Trophoblast cell (in vitro differentiated cells and primary cell): Measurements from ENCODE around the gene TBPL2.
A peak's percentile ranks its signal among the peaks of the same experiment; 100 is the strongest.

Experiments used
- DNase-seq, 2 donors: peaks; one replicate each; pipeline ENCODE4 v3.0.0-alpha.2; 2016
- H2AFZ ChIP-seq: 2 replicates; pipeline ENCODE4 v1.6.1; 2013; ENCODE audit warnings: low read length, moderate library complexity, mild to moderate bottlenecking; ENCODE audit not compliant: insufficient read depth, poor library complexity
- H2AK5ac ChIP-seq: 2 replicates; pipeline ENCODE4 v1.6.1; 2013; ENCODE audit warnings: mild to moderate bottlenecking, low read length
- H2BK120ac ChIP-seq: 2 replicates; pipeline ENCODE4 v1.6.1; 2013; ENCODE audit warnings: low read length, mild to moderate bottlenecking, moderate library complexity; ENCODE audit not compliant: insufficient read depth, poor library complexity
- H2BK12ac ChIP-seq: 2 replicates; pipeline ENCODE4 v1.6.1; 2013; ENCODE audit warnings: mild to moderate bottlenecking, low read length, moderate library complexity
- H2BK5ac ChIP-seq: 2 replicates; pipeline ENCODE4 v1.6.1; 2013; ENCODE audit warnings: low read length, low read depth, moderate library complexity, mild to moderate bottlenecking; ENCODE audit not compliant: poor library complexity
- H3K14ac ChIP-seq: 2 replicates; pipeline ENCODE4 v1.6.1; 2013; ENCODE audit warnings: mild to moderate bottlenecking, low read length
- H3K18ac ChIP-seq: 2 replicates; pipeline ENCODE4 v1.6.1; 2013; ENCODE audit warnings: mild to moderate bottlenecking, low read length
- H3K23ac ChIP-seq: 2 replicates; pipeline ENCODE4 v1.6.1; 2013; ENCODE audit warnings: low read length
- H3K27ac ChIP-seq: 2 replicates; pipeline ENCODE4 v1.5.1; 2013; ENCODE audit warnings: low read depth, mild to moderate bottlenecking, inconsistent platforms, low read length, moderate library complexity
- H3K27me3 ChIP-seq: 2 replicates; pipeline ENCODE4 v1.6.1; 2013; ENCODE audit warnings: inconsistent platforms, mild to moderate bottlenecking, low read length, moderate library complexity; ENCODE audit not compliant: insufficient read depth
- H3K36me3 ChIP-seq, 2 experiments: 1 replicate in 1 of 2; 2 replicates in 1 of 2; pipeline ENCODE4 v1.6.1; 2013; ENCODE audit warnings: low read length in 2 of 2, mild to moderate bottlenecking in 2 of 2, moderate library complexity in 1 of 2; ENCODE audit not compliant: insufficient read depth in 2 of 2, control insufficient read depth in 1 of 2
- H3K4ac ChIP-seq: 2 replicates; pipeline ENCODE4 v1.6.1; 2013; ENCODE audit warnings: low read depth, mild to moderate bottlenecking, low read length, moderate library complexity
- H3K4me1 ChIP-seq, 2 experiments: 1 replicate in 1 of 2; 2 replicates in 1 of 2; pipeline ENCODE4 v1.6.1; 2013; ENCODE audit warnings: low read length in 2 of 2, mild to moderate bottlenecking in 2 of 2, moderate library complexity in 1 of 2; ENCODE audit not compliant: insufficient read depth in 2 of 2, control insufficient read depth in 1 of 2
- H3K4me2 ChIP-seq: 2 replicates; pipeline ENCODE4 v1.6.1; 2013; ENCODE audit warnings: inconsistent platforms, mild to moderate bottlenecking, low read length, moderate library complexity
- H3K4me3 ChIP-seq: 2 replicates; pipeline ENCODE4 v1.5.1; 2013; ENCODE audit warnings: mild to moderate bottlenecking, low read depth, low read length, inconsistent platforms
- H3K79me1 ChIP-seq: one replicate; pipeline ENCODE4 v1.6.1; 2013; ENCODE audit warnings: low read length
- H3K79me2 ChIP-seq: 2 replicates; pipeline ENCODE4 v1.6.1; 2013; ENCODE audit warnings: low read length, mild to moderate bottlenecking; ENCODE audit not compliant: control insufficient read depth, insufficient read depth, poor library complexity
- H3K9ac ChIP-seq: 2 replicates; pipeline ENCODE4 v1.6.1; 2013; ENCODE audit warnings: mild to moderate bottlenecking, low read length
- H3K9me3 ChIP-seq: 2 replicates; pipeline ENCODE4 v1.6.1; 2013; ENCODE audit warnings: low read depth, mild to moderate bottlenecking, control low read depth, inconsistent platforms, low read length; ENCODE audit not compliant: insufficient read depth
- H4K12ac ChIP-seq: 2 replicates; pipeline ENCODE4 v1.6.1; 2013; ENCODE audit warnings: low read depth, mild to moderate bottlenecking, low read length, moderate library complexity
- H4K8ac ChIP-seq: 2 replicates; pipeline ENCODE4 v1.6.1; 2013; ENCODE audit warnings: low read depth, mild to moderate bottlenecking, low read length, moderate library complexity
- H4K91ac ChIP-seq: one replicate; pipeline ENCODE4 v1.6.1; 2013; ENCODE audit warnings: low read depth, mild to moderate bottlenecking, low read length, moderate library complexity
- WGBS: extraction: QIAGEN DNeasy Blood & Tissue Kit; methylation state at CpG from one replicate; pipeline ENCODE4 v1.1.7; 2013; ENCODE audit warnings: missing lambda C conversion rate; ENCODE audit not compliant: insufficient read length, insufficient coverage; ENCODE audit errors: extremely low coverage; 5-methylcytosine and 5-hydroxymethylcytosine counted together

Gene TBPL2

DNA sequence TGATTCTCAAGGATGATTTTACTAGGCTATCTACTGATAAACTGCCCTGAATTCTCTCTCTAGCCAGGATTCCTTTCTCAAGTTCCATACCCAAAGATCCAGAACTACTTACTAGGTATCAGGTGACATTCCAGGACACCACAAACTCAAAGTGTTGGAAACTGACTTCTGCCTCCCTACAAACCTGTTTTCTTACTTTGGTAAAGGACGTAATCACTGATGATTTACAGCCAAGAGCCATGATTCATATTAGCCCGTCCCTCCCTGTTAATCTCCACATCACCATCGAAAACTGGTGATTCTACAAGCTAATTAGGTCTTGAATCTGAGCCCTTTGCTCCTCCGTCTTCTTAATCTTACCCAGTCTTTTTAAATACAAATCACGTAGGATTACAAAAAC is 27.7 kb downstream of the TBPL2 start:
- no peaks in the 10 kb centered on the region for H3K27me3 ChIP-seq
- no peak overlapping the region for H4K8ac ChIP-seq
- DNase-seq, result peak; percentile 84 to 92
- H2BK5ac ChIP-seq, result no peak overlapping the region
- H3K4me1 ChIP-seq, result no peaks in the 10 kb centered on the region
- H3K9ac ChIP-seq, result no peak overlapping the region
- no peak overlapping the region for H2AK5ac ChIP-seq
- no peak overlapping the region for H3K18ac ChIP-seq
- H2BK120ac ChIP-seq, result no peak overlapping the region
- no peaks in the 10 kb centered on the region for H3K36me3 ChIP-seq
- no peak overlapping the region for H3K14ac ChIP-seq
- no peak overlapping the region for H4K91ac ChIP-seq
- no peak overlapping the region for H3K4me3 ChIP-seq
- no peak overlapping the region for H3K4me2 ChIP-seq
- peaks cover 7% of the 10 kb centered on the region for H3K79me2 ChIP-seq
- whole genome bisulfite sequencing, result no CpG with 5 or more reads among the region's 5 CpGs
- H3K79me1 ChIP-seq, result peaks cover 6% of the 10 kb centered on the region
- no peak overlapping the region for H2BK12ac ChIP-seq
- H3K23ac ChIP-seq, result no peak overlapping the region
- no peaks in the 10 kb centered on the region for H3K9me3 ChIP-seq
- no peak overlapping the region for H3K4ac ChIP-seq
- H3K27ac ChIP-seq, result no peak overlapping the region
- no peak overlapping the region for H4K12ac ChIP-seq
- H2AFZ ChIP-seq, result no peak overlapping the region

DNA sequence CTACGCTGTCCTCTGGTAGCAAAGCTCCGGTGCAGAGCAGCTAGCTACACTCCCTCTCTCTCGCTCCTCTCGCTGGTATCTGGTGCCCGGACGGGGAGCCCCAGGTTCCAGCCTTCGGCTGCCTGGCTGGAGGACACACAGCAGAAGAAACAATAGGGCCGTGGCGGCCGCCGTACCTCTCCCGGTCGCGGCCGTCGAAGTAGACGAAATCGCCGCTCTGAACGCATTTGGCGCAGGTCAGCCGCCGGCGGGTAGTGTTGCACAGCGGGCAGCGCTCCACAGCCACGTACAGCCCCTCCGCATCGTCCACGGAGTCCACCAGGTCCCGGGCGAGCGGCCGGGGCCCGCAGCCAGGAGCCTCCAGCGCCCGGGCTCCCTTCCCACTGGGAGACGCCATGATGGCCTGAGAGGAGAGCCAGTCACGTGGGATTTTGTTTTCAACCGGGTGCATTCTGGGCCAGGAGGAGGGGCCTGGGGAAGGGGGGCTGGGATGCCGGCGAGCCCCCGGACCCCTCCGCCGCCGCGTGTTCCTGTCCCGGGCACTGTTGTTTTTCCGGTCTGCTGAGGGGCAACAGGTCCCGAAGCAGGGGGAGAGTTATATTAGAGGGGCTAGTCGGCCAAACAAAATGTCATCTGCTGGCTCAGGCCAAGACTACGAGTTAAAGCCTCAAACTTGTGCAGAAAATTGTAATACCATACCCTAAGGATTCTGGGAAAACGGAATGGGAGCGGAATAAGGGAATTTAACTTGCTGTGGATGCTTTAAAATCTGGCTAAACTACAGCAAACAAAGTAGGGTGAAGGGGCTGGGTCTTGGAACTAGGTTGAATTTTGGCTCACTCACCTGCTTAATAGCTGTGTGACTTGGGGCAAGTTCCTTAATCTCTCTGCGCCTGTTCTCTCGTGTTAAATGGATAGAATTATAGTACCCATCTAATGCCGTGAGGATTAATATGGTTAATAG is 28.7 kb downstream of the TBPL2 start, which contains the start of gene ATG14:
Gene ATG14, minus strand, starts transcription at position 405 of the 964 bp plus-strand sequence. Its CDS starts 8 bp downstream, at position 397.
- H2BK12ac ChIP-seq, result no peak within 1 kb of the TSS
- no peaks in the 10 kb centered on the region for H3K27me3 ChIP-seq
- H3K9ac ChIP-seq, result peak within 1 kb of the TSS; percentile 83
- peaks cover 6% of the 10 kb centered on the region for H3K79me1 ChIP-seq
- WGBS, result no CpG with 5 or more reads among the region's 57 CpGs
- peak within 1 kb of the TSS; percentile 98 for H3K4me3 ChIP-seq
- peak within 1 kb of the TSS; percentile 69 for H4K91ac ChIP-seq
- peak within 1 kb of the TSS; percentile 99 for H2AFZ ChIP-seq
- peak within 1 kb of the TSS; percentile 97 for H4K8ac ChIP-seq
- H3K36me3 ChIP-seq, result no peaks in the 10 kb centered on the region
- no peaks in the 10 kb centered on the region for H3K4me1 ChIP-seq
- peak within 1 kb of the TSS; percentile 86 for H3K14ac ChIP-seq
- H2AK5ac ChIP-seq, result no peak within 1 kb of the TSS
- peak; percentile 55 to 77 for DNase-seq
- H3K23ac ChIP-seq, result no peak within 1 kb of the TSS
- H4K12ac ChIP-seq, result peak within 1 kb of the TSS; percentile 98
- H2BK5ac ChIP-seq, result peak within 1 kb of the TSS; percentile 70
- peak within 1 kb of the TSS; percentile 31 for H3K4ac ChIP-seq
- no peaks in the 10 kb centered on the region for H3K9me3 ChIP-seq
- peak within 1 kb of the TSS; percentile 18 for H2BK120ac ChIP-seq
- peaks cover 7% of the 10 kb centered on the region for H3K79me2 ChIP-seq
- H3K27ac ChIP-seq, result no peak within 1 kb of the TSS
- peak within 1 kb of the TSS; percentile 93 for H3K4me2 ChIP-seq
- peak within 1 kb of the TSS; percentile 95 for H3K18ac ChIP-seq

DNA sequence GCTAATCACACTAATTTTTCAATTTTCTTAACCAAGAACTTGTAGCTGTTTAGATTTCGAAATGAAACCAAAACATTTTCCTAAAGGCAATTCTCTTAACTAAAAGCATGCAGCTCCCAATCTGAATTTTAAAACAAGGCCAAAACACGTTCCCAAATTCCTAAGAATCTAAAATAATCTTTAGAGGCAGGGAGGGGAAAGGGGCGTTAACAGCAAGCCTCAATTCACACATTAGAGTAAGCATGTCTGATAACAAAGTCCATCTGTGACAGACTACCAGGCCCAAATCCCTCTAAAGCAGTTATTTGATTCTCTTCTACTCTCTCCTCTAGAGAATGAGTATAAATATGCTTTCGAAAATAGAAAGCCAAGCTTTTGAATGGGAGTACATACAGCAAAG is 29.5 kb downstream of the TBPL2 start:
- Histone ChIP-seq H4K91ac (peak overlapping the region; percentile 69), H3K23ac (no peak overlapping the region), H3K4me2 (peak overlapping the region; percentile 93), H3K18ac (no peak overlapping the region), H3K27ac (no peak overlapping the region), H2BK120ac (no peak overlapping the region), H2AK5ac (no peak overlapping the region), H2BK12ac (no peak overlapping the region), H2BK5ac (no peak overlapping the region), H4K12ac (peak overlapping the region; percentile 98), H3K4me1 (no peaks in the 10 kb centered on the region), H3K4me3 (peak overlapping the region; percentile 98), H3K9ac (peak overlapping the region; percentile 83), H2AFZ (peak overlapping the region; percentile 99), H3K36me3 (no peaks in the 10 kb centered on the region), H3K14ac (no peak overlapping the region), H3K79me1 (peaks cover 6% of the 10 kb centered on the region), H3K79me2 (peaks cover 7% of the 10 kb centered on the region), H3K4ac (peak overlapping the region; percentile 31), H3K27me3 (no peaks in the 10 kb centered on the region), H4K8ac (no peak overlapping the region), H3K9me3 (no peaks in the 10 kb centered on the region)
- DNase-seq, result no peak
- WGBS, result no CpG with 5 or more reads among the region's 4 CpGs

DNA sequence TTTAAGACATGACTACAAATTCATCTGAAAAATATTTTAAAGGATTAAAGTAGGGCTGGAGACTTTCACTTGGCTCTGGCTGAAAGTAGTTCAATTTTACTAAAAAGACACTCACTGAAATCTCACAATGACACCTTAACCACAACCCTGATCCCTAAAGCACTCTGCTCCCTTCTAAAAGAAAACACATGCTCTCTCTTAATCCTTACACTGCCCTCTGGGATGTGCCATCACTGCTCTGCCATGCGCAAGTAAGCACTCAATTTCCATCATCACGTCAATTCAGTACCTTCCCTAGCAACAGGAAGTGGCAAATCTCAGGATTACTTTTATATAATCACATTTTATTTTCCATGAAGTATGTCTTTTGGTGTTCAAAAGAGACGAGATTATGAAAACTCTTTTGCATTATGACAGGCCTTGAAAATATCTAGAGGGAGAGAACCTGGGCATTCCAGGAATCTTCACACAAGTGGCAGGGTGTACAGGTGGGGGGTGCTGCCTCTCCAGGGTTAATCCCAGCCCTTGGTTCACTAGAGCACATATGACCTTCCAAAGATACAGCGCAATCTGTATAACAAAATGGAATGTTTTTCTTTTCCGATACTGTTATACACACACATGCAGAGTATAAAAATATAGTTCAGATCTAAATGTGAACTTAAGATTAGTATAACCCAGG is 36.1 kb downstream of the TBPL2 start:
- DNase-seq, result no peak

More for the DNA sequence above, 36.1 kb downstream of the TBPL2 start:
- no peak overlapping the region for H3K23ac ChIP-seq
- H3K4me1 ChIP-seq, result no peaks in the 10 kb centered on the region
- WGBS, result no CpG with 5 or more reads among the region's 5 CpGs
- H2AFZ ChIP-seq, result no peak overlapping the region
- no peak overlapping the region for H2AK5ac ChIP-seq
- no peak overlapping the region for H4K12ac ChIP-seq
- H3K27me3 ChIP-seq, result no peaks in the 10 kb centered on the region
- no peak overlapping the region for H3K27ac ChIP-seq
- no peaks in the 10 kb centered on the region for H3K79me2 ChIP-seq
- H3K9me3 ChIP-seq, result peaks cover 2% of the 10 kb centered on the region
- H3K4me2 ChIP-seq, result no peak overlapping the region
- no peak overlapping the region for H3K4me3 ChIP-seq
- no peak overlapping the region for H4K91ac ChIP-seq
- no peak overlapping the region for H3K9ac ChIP-seq
- no peaks in the 10 kb centered on the region for H3K79me1 ChIP-seq
- no peak overlapping the region for H3K18ac ChIP-seq
- no peak overlapping the region for H3K4ac ChIP-seq
- no peaks in the 10 kb centered on the region for H3K36me3 ChIP-seq
- no peak overlapping the region for H2BK120ac ChIP-seq
- no peak overlapping the region for H2BK12ac ChIP-seq
- no peak overlapping the region for H3K14ac ChIP-seq
- H2BK5ac ChIP-seq, result no peak overlapping the region
- no peak overlapping the region for H4K8ac ChIP-seq
